CD4-positive, alpha-beta T cell treated with Interleukin-2 at 100 ng/mL for 4 hours (primary cell): Measurements from ENCODE around the gene CCNL2.
A peak's percentile ranks its signal among the peaks of the same experiment; 100 is the strongest.
"Not testable (repeated sequence)": the region's sequence is repeated elsewhere in the genome, so short reads cannot be mapped to it uniquely, and the experiment has no call there.

Source experiments
- DNase-seq: peaks from one replicate; pipeline ENCODE4 v3.0.0-alpha.2; 2020; ENCODE audit warnings: low spot score

CCNL2 gene

DNA sequence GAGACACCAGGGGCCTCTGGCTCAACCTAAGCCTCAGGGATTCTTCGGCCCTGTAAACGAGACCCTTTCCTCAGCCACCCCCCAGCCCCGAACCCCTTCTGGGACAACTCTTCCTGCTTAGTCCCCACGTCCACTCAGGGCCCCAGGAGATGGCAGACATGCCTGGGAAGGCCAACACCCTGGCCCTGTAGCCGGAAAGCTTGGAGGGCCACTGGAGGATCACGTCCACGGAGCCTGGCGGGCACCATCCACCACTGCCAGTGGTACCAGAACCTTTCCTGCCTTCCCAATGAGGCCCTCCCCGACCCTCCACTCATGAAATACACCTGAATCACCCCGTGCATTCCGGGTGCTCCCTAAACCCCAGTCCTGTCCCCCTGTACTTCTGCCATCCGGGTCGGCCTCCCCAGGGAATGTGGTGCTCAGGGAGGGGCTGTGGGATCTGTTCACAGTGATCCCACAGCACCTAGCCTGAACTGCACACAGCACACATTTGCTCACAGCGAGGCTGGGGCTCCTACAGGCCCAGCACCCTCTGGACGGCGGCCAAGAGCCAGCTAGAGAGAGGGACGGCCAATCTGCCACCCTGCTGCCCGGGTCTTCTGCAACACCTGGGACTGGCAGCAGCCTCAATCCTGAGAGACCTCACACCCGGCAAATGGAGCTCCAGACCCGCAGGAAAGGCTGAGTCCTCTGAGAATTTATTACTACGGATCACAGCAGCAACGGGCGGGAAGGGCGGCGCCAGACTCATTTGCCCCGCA, 25.9 kb downstream of the CCNL2 start:
- DNase-seq = no peak

DNA sequence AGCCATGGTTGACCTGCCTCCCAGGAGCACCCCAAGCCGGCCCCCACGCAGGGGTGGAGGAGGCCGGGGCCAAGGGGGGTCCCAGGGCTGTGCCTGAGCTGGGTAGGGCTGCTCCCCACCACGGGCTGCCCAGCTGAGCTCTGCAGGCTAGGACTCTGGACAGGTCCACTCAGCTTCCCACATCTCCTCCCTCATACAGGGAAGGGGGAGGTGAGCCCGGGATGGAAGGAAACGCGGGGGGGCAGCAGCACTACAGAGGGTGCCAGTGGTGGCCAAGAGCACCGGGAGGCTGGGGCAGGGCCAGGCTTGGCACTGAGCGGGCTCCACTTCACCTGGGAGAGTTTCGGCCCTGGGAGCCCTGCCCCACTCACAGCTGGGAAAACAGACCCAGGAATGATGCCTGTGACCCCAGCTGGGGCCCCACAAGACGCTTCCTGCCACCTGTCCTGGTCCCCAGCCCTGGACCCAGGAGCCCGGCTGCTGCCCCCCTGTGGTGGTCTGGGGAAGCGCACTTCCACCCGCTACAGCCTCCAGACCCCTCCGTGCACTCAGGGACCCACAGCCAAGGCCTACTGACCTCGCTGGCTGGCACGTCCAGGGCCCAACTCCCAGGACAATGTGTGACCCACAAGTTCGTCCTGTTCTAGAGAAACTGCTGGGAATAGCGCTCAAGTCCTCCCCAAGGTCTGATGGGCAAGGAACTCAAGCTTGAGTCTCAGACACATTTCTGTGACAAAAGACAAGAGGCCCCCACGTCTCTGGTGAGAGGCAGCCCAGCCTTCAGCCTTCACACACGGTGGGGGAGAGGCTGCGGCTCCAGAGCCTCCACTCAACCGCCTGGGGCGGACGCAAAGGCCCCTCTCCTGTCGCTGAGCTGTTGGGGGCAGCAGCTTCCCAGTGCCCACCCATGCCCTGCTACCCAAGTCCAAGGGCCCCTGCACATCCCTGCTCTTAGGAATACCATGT, 27.1 kb downstream of the CCNL2 start:
- peak; percentile 72 for DNase-seq

DNA sequence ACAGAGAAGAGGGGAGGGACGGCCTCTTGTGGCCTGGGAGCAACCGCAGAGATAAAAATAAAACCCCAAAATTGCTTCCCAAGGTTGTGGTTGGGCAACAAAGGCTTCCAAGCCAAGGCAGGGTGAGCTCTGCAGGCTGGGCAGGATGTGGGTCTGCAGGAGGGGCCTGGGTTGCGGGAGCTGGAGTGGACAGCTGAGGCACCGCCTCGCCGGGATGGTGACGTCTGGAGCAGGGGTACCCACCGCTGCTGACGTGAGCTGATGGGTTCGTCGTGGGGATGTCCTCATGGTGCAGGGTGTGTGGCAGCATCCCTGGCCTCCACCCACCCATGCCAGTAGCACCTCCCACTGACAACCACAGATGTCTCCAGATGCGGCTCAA, 27.8 kb downstream of the CCNL2 start:
- peak; percentile 43 for DNase-seq

DNA sequence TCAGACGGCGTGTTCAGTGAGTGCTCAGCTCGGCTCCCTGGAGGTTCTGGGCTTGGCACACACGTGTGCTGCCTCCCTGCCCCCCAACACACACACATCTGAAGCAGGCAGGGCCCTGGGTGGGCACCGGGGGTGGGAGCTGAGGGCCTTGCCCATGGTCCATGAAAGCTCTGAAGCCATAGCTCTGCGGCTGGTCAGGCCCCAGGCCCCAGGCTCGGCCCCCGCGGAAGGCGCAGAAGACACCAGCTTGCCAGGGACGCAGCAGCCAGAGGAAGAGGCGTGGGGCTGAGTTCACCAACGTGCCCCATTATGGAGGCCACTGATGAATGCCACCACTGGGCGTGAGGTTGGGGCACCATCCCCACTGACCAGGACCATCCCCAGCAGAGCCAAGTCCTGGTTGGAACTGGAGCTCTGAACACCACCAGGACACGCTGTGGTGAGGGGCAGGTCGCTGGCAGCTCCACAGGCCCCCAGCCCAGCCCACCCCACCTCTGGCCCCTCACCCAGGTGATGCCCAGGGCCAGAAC, 28.3 kb downstream of the CCNL2 start:
- DNase-seq = no peak

DNA sequence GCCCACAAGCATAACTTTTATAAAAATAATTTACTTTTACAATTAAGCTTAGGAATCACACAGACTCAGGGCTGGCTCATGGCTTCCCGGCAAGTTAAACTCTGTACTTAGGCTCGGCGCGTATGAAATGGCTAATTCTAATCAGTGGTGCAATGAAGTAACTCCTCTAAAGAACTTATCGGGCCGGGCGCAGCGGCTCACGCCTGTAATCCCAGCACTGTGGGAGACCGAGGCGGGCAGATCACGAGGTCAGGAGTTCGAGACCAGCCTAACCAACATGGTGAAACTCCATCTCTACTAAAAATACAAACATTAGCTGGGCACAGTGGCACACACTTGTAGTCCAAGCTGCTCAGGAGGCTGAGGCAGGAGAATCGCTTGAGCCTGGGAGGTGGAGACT, 29.0 kb downstream of the CCNL2 start:
- not testable (repeated sequence) for DNase-seq

DNA sequence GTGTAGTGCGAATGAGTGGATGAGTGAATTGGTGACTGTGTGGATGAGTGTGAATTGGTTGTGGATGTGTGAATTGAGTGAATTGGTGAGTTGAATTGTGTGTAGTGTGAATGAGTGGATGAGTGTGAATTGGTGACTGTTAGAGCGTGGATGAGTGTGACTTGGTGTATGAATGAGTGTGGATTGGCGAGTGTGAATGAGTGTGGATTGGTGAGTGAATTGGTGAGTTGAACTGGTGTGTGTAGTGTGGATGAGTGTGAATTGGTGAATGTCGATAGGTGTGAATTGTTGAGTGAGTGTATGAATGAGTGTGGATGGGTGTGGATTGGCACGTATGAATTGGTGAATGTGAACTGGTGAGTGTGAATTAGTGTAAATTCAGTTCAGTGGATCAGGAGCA, 31.8 kb downstream of the CCNL2 start:
- DNase-seq = no peak

DNA sequence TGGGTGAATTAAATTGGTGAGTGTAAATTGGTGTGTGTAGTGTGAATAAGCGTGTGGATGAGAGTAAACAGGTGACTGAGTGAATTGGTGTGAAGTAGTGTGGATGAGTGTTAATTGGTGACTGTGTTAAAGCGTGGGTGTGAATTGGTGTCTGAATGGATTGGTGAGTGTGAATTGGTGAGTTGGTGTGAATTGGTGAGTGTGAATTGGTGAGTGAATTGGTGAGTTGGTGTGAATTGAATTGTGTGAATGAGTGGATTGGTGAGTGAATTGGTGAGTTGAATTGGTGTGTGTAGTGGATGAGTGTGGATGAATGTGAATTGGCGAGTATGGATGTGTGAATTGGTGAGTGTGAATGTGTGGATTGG, 32.5 kb downstream of the CCNL2 start:
- no peak for DNase-seq

DNA sequence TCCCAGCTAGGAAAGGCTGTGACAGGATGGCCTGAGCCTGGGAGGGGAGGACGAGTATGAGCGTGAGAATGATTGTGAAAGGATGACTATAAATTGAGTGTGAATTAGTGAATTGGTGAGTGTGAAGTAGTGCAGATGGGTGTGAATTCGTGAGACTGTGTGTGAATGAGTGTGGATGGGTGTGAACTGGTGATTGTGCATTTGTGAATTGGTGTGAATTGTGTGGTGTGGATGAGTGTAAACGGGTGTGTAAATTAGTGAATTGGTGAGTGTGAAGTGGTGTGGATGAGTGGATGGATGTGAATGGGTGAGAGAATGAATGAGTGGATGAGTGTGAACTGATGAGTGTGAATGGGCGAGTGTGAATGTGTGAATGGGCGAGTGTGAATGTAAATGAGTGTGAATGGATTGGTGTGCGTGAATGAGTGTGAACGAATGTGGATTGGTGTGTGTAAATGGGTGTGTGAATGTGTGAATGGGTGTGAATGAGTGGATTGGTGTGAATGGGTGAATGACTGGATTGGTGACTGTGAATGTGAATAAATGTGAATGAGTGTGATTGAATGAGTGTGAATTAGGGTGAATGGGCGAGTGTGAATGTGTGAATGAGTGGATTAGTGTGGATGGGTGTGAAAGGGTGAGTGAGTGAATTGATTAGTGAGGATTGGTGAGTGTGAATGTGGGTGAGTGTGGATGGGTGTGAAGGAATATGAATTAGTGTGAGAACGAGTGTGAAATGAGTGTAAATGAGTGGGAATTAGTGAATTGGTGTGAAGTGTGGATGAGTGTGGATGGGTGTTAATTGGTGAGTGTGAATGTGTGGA, 33.0 kb downstream of the CCNL2 start:
- DNase-seq = no peak

DNA sequence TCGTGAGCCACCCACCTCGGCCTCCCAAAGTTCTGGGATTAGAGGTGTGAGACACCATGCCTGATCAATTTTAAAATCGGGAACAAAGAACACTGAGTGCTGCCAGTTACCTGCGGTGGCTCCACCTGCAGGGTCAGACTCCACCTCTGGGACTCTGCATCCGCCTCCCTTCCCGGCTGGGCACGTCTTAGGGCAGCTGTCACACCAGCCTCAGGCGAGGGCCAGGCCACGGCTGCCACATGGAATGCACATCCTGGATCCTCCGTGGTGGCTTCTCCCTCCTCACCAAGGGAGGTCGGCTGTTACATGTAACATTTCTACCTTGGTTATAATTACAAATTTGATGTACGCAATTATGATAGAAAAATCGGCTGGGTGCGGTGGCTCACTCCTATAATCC, 34.9 kb downstream of the CCNL2 start:
- DNase-seq = no peak

DNA sequence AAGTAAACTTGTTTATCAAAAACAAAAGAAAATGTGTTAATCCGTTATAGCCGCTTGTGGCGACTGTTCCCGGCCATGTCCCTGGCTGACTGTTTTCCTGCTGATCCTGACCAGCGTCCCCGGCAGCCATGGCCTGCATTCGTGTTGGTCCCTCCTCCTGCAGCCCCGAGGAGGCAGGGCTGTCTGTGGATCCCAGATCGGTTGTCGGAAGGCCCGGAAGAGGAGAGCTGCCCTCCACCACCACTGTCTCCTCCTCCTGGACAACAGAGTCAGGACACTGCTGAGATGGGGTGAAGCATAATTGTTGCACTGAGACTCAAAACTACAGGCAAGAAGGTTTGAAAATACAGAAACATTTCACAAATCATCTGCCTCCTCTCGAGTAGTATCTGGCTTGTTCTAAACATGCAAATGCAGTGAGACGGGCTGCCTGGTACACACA, 37.1 kb downstream of the CCNL2 start:
- DNase-seq = no peak

DNA sequence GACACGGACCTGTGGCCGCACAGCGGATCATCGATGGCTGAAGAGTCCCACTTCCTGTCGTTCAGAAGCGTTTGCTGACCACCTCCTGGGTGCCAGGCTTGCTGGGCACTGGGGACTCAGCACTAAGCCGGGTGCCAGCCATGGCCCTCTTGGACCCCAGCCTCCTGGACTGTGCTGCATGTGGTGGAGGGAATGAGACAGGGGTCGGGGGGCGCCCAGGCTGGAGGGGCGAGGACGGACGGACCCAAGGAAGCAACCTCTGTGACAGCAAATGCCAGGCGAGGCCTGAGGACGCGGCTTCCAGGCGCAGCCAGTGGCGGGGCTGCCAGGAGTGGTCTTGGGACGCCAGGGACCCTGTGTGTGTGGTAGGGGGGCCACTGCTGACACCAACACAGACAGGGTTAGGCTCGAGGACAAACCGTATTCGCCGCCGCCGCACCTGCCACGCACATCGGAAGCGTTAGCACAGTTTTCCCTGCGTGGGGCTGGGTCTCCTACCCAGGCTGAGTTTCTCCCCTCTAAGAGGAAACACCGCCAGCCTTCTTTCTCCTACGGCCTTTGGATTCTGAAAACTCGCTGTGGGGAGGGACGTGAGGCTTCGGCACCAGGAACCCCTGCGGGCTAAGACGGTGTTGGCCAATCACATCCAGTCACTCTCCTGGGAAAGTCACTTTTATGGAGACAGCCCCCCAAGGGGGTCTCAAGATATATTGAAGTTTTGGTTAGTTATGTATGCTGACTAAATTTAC, 37.7 kb downstream of the CCNL2 start:
- no peak for DNase-seq

DNA sequence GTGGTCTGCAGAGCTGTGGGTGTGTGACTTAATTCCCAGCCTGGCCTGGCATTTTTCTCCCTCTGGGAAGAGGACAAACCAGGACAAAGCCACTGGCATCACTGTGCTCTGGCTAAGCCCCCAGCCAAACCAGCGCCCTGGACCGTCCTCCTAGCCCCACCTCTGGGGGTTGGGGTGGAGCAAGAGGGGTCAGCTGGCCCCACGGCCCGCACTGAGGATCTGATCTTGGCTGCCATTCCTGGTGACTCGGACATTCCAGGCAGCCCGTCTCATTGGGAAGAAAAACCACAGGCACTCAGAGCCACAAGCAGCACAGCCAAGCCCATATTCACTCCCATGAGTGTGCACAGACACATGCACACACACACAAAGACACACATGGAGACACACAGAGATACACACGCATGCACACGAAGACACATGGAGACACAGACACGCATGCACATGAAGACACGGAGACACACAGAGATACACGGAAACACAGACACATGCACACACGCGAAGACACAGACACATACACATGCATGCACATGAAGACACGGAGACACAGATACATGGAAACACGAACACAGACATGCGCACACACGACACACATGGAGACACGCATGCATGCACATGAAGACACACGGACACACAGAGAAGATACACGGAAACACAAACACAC, 38.5 kb downstream of the CCNL2 start:
- no peak for DNase-seq

DNA sequence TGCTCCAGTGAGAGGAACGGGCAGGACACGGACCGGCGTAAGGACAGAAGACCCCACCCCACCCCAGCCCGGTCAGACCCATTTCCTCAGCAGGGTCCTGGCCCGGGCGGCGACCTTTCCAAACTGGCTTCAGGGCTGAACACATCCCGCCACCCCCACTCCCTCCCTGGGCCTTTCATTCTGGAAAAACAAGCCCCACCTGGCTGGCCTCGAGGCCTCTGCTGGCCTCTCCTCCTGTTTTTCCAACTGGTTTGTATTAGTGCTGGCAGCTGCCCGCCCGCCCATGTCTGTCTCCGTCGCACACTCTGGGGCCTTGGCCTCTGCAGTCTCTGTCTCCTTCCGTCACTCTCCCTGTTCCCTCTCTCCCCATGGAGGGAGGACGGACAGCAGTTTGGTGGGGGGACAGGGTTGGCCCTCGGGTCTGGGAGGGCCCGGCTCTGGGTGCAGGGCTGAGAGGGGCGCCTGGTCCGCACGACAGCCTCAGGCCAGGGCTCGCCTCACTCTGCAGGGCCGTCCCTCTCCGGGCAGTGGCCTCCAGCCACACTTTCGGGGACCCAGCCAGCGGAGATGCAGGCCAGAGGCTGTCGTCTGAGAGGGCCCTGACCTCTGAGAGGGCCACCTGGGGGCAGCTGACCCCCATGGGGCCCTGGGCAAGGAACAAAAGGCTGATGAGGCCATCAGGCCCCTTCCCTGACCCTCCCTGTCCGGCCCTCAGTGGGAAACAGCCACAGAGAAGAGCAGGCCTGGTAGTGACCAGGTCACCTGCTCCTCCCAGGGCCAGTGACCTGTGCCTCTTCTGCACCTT, 39.3 kb downstream of the CCNL2 start:
- no peak for DNase-seq

DNA sequence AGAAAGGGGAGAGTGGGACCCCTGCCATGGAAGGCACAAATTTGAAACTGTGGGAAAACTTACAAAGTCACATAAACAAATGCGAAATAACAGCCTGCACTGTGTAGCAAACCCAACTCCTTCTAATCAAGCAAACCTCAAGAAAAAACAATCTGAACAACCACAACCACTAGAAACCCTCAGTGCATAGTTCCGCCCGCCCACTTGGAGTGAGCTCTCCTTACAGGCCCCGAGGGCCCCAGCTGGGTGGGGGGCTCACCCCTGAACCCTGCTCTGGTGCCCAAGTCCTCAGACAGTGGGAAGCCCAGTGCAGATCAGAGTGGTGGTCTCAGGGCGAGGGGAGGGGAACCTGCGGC, 39.8 kb downstream of the CCNL2 start:
- DNase-seq = no peak

DNA sequence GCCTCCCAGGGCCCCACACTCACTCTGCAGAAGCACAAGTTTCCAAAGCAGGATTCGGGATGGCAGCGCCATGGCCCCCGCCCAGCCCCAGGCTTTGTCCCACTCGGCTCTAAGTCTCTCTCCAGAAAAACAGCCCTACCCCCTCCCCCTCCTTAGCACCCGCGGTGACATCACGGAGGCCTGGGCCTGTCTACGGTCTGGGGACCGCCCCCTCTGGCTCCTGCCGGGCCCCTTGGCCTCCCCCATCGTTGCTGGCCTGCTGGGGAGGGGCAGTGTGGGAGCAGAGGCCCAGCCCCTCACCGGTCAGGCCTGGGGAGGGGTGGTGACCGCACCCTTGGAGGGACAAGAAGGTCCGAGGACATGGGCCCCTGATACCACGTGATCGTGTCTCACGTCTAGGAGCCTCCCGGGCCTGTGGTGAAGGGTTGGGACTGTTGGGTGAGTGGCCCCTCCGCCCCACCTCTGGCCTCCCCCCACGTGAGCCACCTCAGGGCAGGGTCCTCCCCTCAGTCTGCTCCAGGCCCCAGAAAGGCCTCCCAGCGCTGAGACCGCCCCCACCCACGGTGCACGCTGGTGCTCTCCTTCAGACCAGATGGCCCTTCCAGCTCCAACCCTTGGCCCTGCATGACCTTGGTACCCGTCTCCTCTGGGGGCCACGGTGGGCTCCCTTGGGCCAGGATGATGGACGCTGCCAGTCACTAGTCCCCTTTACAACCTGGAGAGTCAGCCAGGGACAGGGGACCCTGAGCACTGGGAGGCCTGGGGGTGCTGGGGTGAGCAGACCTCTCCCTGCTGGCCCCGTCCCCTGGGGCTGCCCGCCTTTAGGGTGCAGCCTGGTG, 40.5 kb downstream of the CCNL2 start, which contains the start of gene MXRA8:
Gene MXRA8 (minus strand): TSS at position 123 of the 839 bp plus-strand sequence. CDS start 51 bp downstream, at position 72.
- DNase-seq = no peak

DNA sequence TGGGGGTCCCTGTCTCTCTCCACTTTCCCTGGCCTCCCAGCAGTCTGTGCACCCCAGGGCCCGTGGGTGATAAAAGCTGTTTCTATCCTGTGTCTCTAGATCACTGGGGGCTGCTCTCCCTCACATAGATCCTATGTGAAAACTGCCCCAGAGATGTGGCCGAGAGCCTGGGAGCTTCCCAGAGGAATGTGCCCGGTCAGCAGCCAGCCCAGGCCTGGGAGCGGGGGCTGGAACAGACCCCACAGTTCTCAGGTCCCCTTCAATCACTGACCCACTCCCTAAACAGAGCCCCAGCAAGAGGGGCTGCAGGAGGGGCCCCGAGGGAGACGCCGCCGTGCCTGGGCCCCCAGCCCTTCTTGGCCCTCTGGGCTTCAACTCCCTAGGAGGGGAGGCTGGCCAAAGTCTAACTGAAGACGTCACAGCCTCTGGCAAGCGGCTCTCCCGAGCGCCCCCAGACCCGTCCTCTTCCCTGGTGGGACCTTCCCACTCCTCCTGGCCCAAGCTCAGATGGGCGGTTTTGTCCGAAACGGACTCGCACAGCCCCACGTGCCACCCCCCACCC, 41.2 kb downstream of the CCNL2 start:
- DNase-seq = no peak

DNA sequence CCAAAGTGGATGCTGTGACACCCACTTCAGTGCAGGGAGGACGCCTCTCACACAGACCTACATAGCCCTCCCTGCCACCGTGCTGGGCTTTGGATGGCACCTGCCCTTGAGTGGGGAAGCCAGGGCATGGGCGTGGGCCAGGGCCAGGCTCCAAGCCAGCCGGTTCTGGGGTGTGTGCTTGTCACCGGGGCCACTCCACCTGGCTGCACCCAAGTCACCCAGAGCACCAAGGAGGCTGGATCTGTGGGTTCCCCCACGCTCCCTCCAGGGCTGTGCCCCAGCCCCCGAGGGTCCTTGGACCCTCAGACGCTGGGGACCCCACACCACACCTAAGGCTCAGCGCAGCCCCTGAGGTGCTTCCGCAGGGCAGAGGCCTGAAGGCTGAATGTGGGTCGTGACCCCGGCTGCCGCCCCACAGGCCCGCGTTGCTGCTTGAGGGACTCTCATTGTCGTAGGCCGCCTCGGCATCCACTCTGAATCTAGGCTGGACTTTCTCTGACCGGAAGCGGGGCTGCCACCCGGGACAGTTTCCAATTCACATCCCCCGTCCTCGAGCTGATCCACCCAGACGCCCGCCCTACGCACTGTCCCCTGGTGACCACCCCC, 42.2 kb downstream of the CCNL2 start:
- no peak for DNase-seq

DNA sequence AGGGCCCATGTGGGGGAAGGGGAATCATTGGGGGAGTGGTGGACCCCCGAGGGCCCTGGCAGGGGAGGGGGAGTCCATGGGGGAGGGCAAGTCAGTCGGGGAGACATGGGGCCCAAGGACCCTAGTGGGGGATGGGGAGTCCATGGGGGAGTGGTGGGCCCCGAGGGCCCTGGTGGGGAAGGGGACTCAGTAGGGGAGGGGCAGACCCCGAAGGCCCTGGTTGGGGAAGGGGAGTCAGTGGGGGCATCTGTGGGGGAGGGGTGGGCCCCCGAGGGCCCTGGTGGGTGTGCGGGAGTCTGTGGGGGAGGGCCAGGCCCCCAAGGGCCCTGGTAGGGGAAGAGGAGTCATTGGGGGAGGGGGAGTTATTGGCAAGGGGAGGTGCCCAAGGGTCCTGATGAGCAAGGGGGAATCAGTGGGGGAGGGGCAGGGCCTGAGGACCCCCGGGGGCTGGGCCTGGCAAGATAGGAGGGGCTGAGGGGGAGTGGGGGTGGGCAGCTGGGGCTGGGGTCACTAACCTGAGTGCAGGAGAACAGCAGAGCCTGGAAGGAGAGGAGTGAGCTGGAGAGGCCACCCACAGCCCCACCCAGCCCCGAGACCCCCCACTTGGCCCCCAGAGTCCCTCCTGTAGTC, 42.9 kb downstream of the CCNL2 start:
- no peak for DNase-seq
